Measurements from ENCODE around the gene SH3RF3. TPM values are rescaled to one million over a fixed set of nuclear protein-coding genes. Genes with fewer than 3 reads are reported as not detected.

The SH3RF3 gene
- total and polyA plus RNA-seq, 2 of the 13 experiments (the other 11 are each of a cell fraction or from before 2014, with no cell fraction given), result 0.04 TPM; not detected in 1

DNA sequence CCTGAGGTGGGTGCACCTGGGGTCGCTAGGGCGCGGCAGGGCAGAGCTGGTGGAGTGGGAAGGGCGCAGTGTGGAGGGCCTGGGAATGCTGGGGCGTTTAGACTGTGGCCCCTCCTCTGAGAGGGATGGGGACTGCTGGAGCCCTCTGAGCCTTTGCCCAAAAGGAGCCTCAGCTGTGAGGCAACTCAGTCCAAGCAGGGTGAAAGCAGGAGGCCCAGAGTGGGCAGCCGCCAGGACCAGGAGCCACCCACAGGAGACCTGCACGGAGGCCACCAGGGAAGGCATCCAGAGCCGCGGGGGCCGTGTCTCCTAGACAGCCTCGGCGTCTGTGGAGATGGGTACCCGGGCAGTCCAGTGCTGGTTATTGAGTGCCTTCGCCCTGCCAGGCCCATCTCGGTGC is 369.9 kb downstream of the SH3RF3 start (continued):
- no peak for TF ChIP-seq ZNF850 (CRISPR knock-in tag; conservative IDR thresholded peaks at IDR 0.05)

DNA sequence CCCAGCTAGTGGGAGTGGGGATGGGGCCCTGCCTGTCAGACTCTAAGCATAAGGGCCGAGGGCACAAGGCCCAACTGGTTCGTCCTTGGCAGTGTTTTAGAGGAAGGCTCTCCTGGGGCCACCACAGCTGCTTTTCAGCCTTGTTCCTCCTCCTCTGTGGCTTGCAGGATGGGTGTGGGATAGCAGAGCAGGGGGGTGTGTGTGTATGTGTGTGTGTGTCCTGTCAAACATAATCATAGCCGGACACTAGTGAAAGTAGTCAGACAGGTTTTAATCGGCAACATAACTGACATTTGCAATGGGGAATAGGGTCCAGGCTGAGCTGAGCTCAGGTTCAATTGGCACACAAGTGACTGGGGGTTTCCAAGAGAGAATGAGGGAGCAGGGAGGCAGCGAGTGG is 370.6 kb downstream of the SH3RF3 start:
- 14% methylated on average over 5 of the region's 5 CpGs for WGBS (ENCODE audit: low lambda C conversion rate)
- FAIRE-seq, result no peak
- H3K79me2 ChIP-seq (ENCODE audit: insufficient read depth, low read length), result no peaks in the 10 kb centered on the region

More for the DNA sequence above, 370.6 kb downstream of the SH3RF3 start:
- in situ Hi-C loops (cut with HindIII; ENCODE audit: extremely low pct_ligation_motif_present, low pct_unique_long_range_greater_than_20kb) (no loop called here), intact Hi-C loops (cut with micrococcal nuclease; ENCODE audit: unreplicated experiment) (no loop called here)
- no TSS peak for BruUV-seq (replicated peaks)
- Histone ChIP-seq H3K27me3 (ENCODE audit: control insufficient read depth in 1 of 2, insufficient read depth in 2 of 2, low read length in 2 of 2) (peaks cover 3 to 8% of the 10 kb centered on the region in 2 experiments; a peak in 2 of 5 replicates), H3K27ac (ENCODE audit: extremely low read length, insufficient read depth, low read length) (no peak overlapping the region), H3K4me2 (ENCODE audit: low read depth, low read length) (no peak overlapping the region), H4K20me1 (ENCODE audit: insufficient read depth, low read length) (no peaks in the 10 kb centered on the region), H3K9me3 (ENCODE audit: low read length) (no peaks in the 10 kb centered on the region), H3K4me3 (replicated peaks in 1 of 3; ENCODE audit: insufficient read depth in 1 of 3, low read depth in 2 of 3, low read length in 3 of 3) (no peak overlapping the region), H2AFZ (ENCODE audit: low read length) (no peak overlapping the region), H3K9ac (ENCODE audit: insufficient read depth, low read depth, low read length) (no peak overlapping the region), H3K4me1 (ENCODE audit: insufficient read depth, low read length) (no peaks in the 10 kb centered on the region), H3K36me3 (replicated peaks in 1 of 2; ENCODE audit: control insufficient read depth in 1 of 2, insufficient read depth in 2 of 2, low read length in 2 of 2) (no peaks in the 10 kb centered on the region)
- no peak for TF ChIP-seq ZNF274 (CRISPR knock-in tag; IDR thresholded peaks at IDR 0.05)
- TF ChIP-seq PAWR (CRISPR knock-in tag; IDR thresholded peaks at IDR 0.05; ENCODE audit: borderline replicate concordance), result no peak
- no peak for TF ChIP-seq RXRA (CRISPR knock-in tag; IDR thresholded peaks at IDR 0.05)
- TF ChIP-seq SRSF1 (optimal IDR thresholded peaks at IDR 0.05; ENCODE audit: low read depth, low read length), result no peak
- TF ChIP-seq, protein P1, sequence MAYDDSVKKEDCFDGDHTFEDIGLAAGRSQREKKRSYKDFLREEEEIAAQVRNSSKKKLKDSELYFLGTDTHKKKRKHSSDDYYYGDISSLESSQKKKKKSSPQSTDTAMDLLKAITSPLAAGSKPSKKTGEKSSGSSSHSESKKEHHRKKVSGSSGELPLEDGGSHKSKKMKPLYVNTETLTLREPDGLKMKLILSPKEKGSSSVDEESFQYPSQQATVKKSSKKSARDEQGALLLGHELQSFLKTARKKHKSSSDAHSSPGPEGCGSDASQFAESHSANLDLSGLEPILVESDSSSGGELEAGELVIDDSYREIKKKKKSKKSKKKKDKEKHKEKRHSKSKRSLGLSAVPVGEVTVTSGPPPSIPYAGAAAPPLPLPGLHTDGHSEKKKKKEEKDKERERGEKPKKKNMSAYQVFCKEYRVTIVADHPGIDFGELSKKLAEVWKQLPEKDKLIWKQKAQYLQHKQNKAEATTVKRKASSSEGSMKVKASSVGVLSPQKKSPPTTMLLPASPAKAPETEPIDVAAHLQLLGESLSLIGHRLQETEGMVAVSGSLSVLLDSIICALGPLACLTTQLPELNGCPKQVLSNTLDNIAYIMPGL (CRISPR knock-in tag; IDR thresholded peaks at IDR 0.05; ENCODE audit: borderline replicate concordance in 1 of 2, low read depth in 1 of 2), result no peak
- TF ChIP-seq ZNF30 (CRISPR knock-in tag; IDR thresholded peaks at IDR 0.05), result no peak
- TF ChIP-seq PTBP1 (IDR thresholded peaks at IDR 0.05; ENCODE audit: low read depth, low read length, poor library complexity, severe bottlenecking), result no peak
- no peak for TF ChIP-seq TARDBP (CRISPR knock-in tag; IDR thresholded peaks at IDR 0.05)
- TF ChIP-seq, protein P2, sequence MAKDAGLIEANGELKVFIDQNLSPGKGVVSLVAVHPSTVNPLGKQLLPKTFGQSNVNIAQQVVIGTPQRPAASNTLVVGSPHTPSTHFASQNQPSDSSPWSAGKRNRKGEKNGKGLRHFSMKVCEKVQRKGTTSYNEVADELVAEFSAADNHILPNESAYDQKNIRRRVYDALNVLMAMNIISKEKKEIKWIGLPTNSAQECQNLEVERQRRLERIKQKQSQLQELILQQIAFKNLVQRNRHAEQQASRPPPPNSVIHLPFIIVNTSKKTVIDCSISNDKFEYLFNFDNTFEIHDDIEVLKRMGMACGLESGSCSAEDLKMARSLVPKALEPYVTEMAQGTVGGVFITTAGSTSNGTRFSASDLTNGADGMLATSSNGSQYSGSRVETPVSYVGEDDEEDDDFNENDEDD (CRISPR knock-in tag; IDR thresholded peaks at IDR 0.05; ENCODE audit: borderline replicate concordance), result no peak
- TF ChIP-seq, protein P3, sequence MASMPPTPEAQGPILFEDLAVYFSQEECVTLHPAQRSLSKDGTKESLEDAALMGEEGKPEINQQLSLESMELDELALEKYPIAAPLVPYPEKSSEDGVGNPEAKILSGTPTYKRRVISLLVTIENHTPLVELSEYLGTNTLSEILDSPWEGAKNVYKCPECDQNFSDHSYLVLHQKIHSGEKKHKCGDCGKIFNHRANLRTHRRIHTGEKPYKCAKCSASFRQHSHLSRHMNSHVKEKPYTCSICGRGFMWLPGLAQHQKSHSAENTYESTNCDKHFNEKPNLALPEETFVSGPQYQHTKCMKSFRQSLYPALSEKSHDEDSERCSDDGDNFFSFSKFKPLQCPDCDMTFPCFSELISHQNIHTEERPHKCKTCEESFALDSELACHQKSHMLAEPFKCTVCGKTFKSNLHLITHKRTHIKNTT (CRISPR knock-in tag; IDR thresholded peaks at IDR 0.05), result no peak
- no peak for TF ChIP-seq SIN3B (IDR thresholded peaks at IDR 0.05; ENCODE audit: low read length)
- no peak for TF ChIP-seq PPARG (CRISPR knock-in tag; conservative IDR thresholded peaks at IDR 0.05)
- no peak for TF ChIP-seq ZNF616 (CRISPR knock-in tag; IDR thresholded peaks at IDR 0.05; ENCODE audit: low read depth)
- DNase-seq (ENCODE audit: low spot score), result no peak
- ATAC-seq, result no peak
- ChIA-PET CTCF (ENCODE audit: low intra/inter-chr PET ratio, low total read pairs) (no interaction called here), POLR2A (no interaction called here)
